ENCODE results near the gene APBB1.

GRCh38 chr11:6456361-6457073 is 37.6 kb upstream of the APBB1 start:
- no peak for TF ChIP-seq CTCF (IDR thresholded peaks at IDR 0.05)
- no peak for TF ChIP-seq POLR2AphosphoS5 (IDR thresholded peaks at IDR 0.05)
- TF ChIP-seq POLR2A (IDR thresholded peaks at IDR 0.05) = no peak
- TF ChIP-seq EP300 (IDR thresholded peaks at IDR 0.05) = no peak

Measured in stomach (tissue), 4 donors.